Astrocyte of the cerebellum (primary cell): ENCODE measurements around the gene MIA.

Experiments
- DNase-seq: peaks from one replicate; pipeline ENCODE4 v3.0.0-alpha.2; 2011; ENCODE audit warnings: low read depth
- H3K4me3 ChIP-seq: 2 replicates; pipeline ENCODE4 v1.5.1; 2011; ENCODE audit warnings: mild to moderate bottlenecking, low read depth, low read length, moderate library complexity
- CTCF ChIP-seq: IDR thresholded peaks from 2 replicates; pipeline ENCODE4 v1.5.1; 2012; ENCODE audit warnings: low read length, low read depth, moderate library complexity, mild to moderate bottlenecking; ENCODE audit errors: missing control alignments
- in situ Hi-C: cut with HindIII; loops from 2 replicates; pipeline ENCODE4 v1.10.0; 2017; ENCODE audit warnings: low sequenced_read_pairs

MIA gene

GRCh38 chr19:40737102-40737644, 38.1 kb upstream of the MIA start:
- no peak overlapping the region for H3K4me3 ChIP-seq
- TF ChIP-seq CTCF, result no peak
- in situ Hi-C loops, result no loop called here
- DNase-seq, result no peak

GRCh38 chr19:40739030-40739839, 36.1 kb upstream of the MIA start:
- no peak for DNase-seq
- H3K4me3 ChIP-seq, result no peak overlapping the region
- in situ Hi-C loops, result no loop called here
- TF ChIP-seq CTCF, result no peak

GRCh38 chr19:40739871-40740703, 35.2 kb upstream of the MIA start:
- in situ Hi-C loops, result no loop called here
- no peak for TF ChIP-seq CTCF
- no peak for DNase-seq
- no peak overlapping the region for H3K4me3 ChIP-seq

GRCh38 chr19:40740747-40741146, 34.6 kb upstream of the MIA start:
- no peak for DNase-seq
- TF ChIP-seq CTCF, result no peak
- in situ Hi-C loops, result no loop called here
- no peak overlapping the region for H3K4me3 ChIP-seq

GRCh38 chr19:40741527-40742390, 33.6 kb upstream of the MIA start:
- no peak for TF ChIP-seq CTCF
- H3K4me3 ChIP-seq, result no peak overlapping the region
- no peak for DNase-seq
- in situ Hi-C loops, result no loop called here

GRCh38 chr19:40742477-40742876, 32.8 kb upstream of the MIA start:
- TF ChIP-seq CTCF, result no peak
- H3K4me3 ChIP-seq, result no peak overlapping the region

More at GRCh38 chr19:40742477-40742876, 32.8 kb upstream of the MIA start:
- DNase-seq, result no peak
- in situ Hi-C loops, result no loop called here
